Coronary artery (tissue), 2 donors: ENCODE data around the gene RFFL.
"Not testable (repeated sequence)": the region's sequence is repeated elsewhere in the genome, so short reads cannot be mapped to it uniquely, and the experiment has no call there.

Experiments used
- DNase-seq: peaks from one replicate; pipeline ENCODE4 v3.0.0-alpha.2; 2017; ENCODE audit warnings: low spot score
- H3K27ac ChIP-seq, 2 donors: fragments of 200-600 bp; sonication (generic); one replicate each; pipeline ENCODE4 v1.5.1; 2016 to 2019
- H3K4me3 ChIP-seq: fragments of 200-600 bp; sonication (generic); 2 replicates; pipeline ENCODE4 v1.5.1; 2016; ENCODE audit warnings: mild to moderate bottlenecking, moderate library complexity
- TF ChIP-seq, protein P1 (sequence below): fragments of 200-600 bp; sonication (generic); IDR thresholded peaks from one replicate; pipeline ENCODE4 v1.5.1; 2019; ENCODE audit warnings: antibody characterized with exemption

RFFL gene

DNA sequence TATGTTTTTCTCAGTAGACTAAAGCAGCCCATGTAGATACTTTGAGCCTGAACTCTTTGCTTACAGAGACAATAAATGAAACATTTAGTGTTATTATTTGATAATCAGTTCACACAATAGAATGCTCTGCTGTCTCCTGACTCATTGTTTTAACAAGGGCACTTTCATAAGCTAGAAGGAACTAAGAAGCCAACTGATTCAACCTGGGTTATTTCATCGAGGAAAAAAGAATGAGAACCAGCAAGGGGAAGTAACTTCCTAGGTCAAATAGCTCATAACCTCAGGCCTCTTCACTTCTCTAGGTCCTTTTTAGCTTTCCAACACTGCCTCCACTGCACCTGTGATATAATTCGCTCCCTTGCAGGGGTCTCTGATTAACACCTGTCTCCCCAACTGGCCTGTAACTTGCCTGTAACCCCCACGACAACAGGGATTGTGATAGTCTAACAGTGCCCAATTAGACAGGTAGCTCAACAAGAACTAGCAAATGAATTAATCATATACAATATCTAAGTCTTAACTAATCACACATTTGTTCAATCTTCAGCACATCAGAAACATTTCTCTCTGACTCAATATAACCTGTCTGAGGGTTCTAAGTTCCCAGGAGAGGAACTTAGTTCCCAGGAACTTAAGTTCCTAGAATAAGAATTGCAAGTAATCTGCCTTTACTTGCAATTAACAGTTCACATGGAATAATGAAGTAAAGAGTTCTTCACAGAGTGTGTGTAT lies 34.8 kb downstream of the RFFL start:
- Histone ChIP-seq H3K27ac (no peak overlapping the region), H3K4me3 (no peak overlapping the region)
- no peak for DNase-seq
- TF ChIP-seq, protein P1, sequence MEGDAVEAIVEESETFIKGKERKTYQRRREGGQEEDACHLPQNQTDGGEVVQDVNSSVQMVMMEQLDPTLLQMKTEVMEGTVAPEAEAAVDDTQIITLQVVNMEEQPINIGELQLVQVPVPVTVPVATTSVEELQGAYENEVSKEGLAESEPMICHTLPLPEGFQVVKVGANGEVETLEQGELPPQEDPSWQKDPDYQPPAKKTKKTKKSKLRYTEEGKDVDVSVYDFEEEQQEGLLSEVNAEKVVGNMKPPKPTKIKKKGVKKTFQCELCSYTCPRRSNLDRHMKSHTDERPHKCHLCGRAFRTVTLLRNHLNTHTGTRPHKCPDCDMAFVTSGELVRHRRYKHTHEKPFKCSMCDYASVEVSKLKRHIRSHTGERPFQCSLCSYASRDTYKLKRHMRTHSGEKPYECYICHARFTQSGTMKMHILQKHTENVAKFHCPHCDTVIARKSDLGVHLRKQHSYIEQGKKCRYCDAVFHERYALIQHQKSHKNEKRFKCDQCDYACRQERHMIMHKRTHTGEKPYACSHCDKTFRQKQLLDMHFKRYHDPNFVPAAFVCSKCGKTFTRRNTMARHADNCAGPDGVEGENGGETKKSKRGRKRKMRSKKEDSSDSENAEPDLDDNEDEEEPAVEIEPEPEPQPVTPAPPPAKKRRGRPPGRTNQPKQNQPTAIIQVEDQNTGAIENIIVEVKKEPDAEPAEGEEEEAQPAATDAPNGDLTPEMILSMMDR = no peak

DNA sequence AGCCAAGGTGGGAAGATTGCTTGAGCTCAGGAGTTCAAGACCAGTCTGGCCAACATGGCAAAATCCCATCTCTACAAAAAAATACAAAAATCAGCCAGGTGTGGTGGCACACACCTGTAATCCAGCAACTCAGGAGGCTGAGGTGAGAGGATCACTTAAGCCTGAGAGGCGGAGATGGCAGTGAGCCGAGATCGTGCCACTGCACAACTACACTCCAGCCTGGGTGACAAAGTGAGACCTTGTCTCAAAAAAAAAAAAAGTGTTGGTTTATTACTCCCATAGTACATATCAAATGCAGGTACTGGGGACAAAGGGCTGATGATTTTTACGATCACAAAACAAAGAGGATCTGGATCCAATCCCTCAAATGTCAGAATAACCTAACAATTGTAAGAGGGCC lies 35.4 kb downstream of the RFFL start:
- H3K27ac ChIP-seq, H3K4me3 ChIP-seq, DNase-seq: not testable (repeated sequence)

DNA sequence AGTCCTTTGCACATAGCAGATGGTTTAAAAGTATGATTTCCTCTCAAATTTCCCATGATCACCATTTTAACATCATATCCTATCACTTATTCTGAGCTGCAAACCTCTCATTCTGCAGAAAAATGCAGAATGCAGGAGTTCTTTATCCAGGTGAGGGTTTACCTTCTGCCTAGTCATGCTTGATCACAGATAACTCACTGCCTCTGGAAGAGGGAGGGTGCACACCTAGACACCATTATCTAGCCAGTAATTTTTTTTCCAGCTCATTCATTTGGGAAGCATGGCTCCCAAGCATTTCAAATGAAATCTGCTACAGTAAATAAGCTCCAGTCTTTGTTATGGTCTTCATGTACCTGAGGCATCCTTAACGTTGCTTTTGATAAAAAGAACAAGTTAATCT lies 38.0 kb downstream of the RFFL start:
- no peak for DNase-seq
- H3K27ac ChIP-seq = no peak overlapping the region
- H3K4me3 ChIP-seq = no peak overlapping the region
- TF ChIP-seq, protein P1 = no peak

DNA sequence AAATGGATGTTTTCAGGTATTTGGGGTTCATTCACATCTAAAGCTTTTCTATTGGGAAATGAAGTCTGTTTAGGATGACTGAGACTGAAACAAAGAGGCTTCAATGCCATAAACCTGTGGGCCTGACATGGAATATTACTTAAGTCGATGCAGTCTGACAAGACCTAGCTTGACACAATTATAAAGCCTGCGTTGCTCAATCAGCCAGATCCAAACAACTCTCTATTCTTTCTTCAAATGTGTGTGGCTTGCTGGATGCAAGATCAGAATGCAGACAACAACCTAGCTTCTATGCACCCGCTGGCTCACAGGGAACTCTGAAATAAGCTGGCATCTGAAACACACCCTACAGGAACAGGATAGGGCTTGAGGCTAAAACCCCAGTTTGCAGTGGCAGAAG lies 40.0 kb downstream of the RFFL start:
- TF ChIP-seq, protein P1 = no peak
- H3K27ac ChIP-seq = peak overlapping the region; percentile 61 to 86
- no peak for DNase-seq

DNA sequence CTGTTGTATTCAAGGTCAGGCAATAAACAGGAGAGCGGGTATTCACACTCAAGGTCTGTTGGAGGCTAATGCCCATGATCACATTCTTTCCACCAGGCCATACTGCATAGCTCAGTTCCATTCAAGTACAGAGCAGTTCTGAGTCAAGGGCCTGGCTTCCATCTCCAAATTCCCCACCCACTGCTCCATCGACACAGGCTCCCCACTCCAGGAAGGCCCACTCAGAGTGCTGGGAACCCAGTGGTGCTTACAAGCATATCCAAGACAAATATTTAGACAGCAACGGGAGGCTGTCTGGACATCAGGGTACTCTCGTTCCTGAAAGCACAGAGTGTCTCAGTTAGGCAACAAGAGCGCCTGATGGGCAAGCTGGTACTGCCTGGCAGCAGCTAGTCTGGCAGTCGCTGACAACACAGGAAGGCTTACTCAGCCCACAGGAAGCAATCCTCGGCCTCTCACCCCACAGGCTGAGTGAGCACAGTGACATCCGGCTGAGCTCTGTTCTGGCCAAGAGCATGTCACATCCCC lies 40.9 kb downstream of the RFFL start:
- no peak overlapping the region for H3K4me3 ChIP-seq
- TF ChIP-seq, protein P1 = no peak
- H3K27ac ChIP-seq = peak overlapping the region; percentile 61 to 86
- peak; percentile 94 for DNase-seq

More for the DNA sequence above, 40.0 kb downstream of the RFFL start:
- H3K4me3 ChIP-seq = no peak overlapping the region

DNA sequence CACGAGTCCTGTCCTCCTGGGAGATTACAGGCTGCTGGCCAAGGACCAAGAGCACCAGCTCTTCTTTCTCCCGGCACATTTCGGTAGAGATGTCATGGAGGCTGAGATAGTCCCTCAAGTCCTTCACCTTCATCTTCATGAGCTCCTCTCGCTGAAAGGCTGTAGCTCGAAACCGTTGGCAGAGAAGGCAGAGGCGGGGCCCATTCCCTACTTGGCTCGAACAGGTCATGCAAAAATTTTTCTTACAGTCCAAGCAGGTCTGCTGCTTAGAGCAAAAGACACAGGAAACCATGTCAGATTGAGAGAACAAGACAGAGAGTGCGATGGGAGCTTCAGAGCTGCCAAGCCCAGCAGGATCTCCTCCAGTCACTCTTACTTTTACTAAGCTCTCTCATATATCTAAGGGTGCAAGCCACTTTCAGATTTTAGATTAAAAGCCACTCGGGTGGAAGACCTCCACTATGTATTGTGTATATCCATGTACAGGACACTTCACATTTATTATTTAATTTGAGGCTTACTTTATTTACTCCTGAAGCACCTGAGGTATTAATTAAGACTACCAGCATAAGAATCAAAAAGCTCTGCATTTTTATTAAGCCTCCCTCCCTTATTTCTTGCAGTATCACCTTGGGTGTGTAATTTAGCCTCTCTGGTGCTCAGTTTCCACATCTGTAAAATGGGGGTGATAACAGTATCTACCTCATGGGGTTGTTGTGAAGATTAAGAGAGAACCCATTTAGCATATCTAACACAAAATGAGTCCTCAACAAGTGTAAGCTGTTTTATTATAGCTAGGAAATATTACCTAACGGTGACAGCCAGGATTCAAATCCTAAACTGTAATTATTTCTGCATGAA lies 41.8 kb downstream of the RFFL start:
- TF ChIP-seq, protein P1 = no peak
- no peak overlapping the region for H3K4me3 ChIP-seq

DNA sequence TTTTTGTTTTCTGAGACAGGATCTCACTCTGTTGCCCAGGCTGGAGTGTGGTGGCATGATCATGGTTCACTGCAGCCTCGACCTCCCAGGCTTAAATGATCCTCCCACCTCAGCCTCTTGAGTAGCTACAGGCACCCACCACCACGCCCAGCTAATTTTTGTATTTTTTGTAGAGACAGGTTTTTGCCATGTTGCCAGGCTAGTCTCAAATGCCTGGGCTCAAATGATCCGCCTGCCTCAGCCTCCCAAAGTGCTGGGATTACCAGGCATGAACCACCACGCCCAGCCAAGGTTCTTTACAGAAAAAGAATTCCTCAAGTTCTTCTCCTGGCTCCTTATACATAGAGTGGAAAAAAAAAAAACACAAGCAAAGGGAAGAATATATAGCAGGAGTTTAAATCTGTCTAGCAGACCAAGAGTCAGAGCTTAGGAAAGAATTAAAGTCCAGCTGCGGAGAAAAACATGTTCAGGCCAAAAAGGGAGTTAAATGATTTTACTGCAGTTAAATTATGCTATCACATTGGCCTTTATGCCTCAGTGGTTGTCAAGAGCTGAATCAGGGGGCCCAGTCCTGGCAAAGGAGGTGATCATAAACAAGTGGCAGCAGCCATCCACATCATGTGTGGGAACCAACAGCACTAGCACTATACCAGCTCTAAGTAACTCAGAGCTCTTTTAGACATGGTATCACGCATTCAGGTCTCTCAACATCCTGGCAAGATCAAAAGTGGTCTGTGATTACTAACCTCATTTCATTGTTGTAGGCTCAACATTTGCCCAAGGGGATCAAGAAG lies 43.9 kb downstream of the RFFL start:
- TF ChIP-seq, protein P1 = no peak
- no peak for DNase-seq
- no peak overlapping the region for H3K27ac ChIP-seq
- no peak overlapping the region for H3K4me3 ChIP-seq

More for the DNA sequence above, 41.8 kb downstream of the RFFL start:
- DNase-seq = no peak
- peak overlapping the region; percentile 61 to 86 for H3K27ac ChIP-seq
